Measurements from ENCODE around the gene SMIM35.

The SMIM35 gene

DNA sequence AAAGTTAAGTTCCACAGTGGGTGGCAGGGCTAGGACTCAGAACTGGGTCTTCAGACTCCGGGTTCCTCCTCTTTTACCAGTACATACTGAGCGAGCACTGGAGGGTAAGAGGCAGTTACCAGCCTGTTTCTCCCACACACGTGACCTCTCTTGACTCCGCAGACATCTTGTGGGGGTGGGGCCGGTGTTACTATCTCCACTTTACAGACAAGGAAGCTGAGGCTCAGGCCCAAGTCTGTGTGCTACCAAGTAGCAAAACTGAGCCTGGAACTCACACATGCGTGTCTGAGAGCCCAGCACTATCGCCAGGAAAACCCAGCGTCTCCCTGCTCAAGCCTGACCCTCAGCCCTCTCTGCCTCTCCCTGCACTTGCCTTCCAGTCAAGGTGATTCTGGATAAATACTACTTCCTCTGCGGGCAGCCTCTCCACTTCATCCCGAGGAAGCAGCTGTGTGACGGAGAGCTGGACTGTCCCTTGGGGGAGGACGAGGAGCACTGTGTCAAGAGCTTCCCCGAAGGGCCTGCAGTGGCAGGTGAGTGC, 16.0 kb upstream of the SMIM35 start:
- CTCF ChIA-PET = no interaction called here
- no peak for TF ChIP-seq RBAK (tag by site-specific recombination; IDR thresholded peaks at IDR 0.05)
- no peak for TF ChIP-seq ZBTB17 (tag by site-specific recombination; IDR thresholded peaks at IDR 0.05)
- TF ChIP-seq ZBTB7A (tag by site-specific recombination; IDR thresholded peaks at IDR 0.05; ENCODE audit: low read depth) = no peak
- no peak for TF ChIP-seq ZNF549 (tag by site-specific recombination; IDR thresholded peaks at IDR 0.05)
- Histone ChIP-seq H3K4me3 (ENCODE audit: low read depth, low read length) (no peak overlapping the region), H3K9me3 (ENCODE audit: control insufficient read depth, insufficient read depth, low read depth, low read length) (no peaks in the 10 kb centered on the region), H3K27ac (ENCODE audit: extremely low read depth, low read depth, low read length) (no peak overlapping the region), H3K36me3 (ENCODE audit: control insufficient read depth in 2 of 2, insufficient read depth in 1 of 2, low read length in 2 of 2) (no peaks in the 10 kb centered on the region), H3K4me1 (ENCODE audit: control insufficient read depth, insufficient read depth, low read length) (no peaks in the 10 kb centered on the region)
- POLR2A ChIA-PET = no interaction called here

- no peak overlapping the region for H3K27ac ChIP-seq (ENCODE audit: extremely low read depth, low read depth, low read length)
- no peaks in the 10 kb centered on the region for H3K9me3 ChIP-seq (ENCODE audit: control insufficient read depth, insufficient read depth, low read depth, low read length)
- ChIA-PET POLR2A (no interaction called here), CTCF (interaction anchor here (0.6 kb wide), 1 partner anchor 132 kb away, joined by 4 read pairs; no protein-coding TSS in a partner anchor)
- H3K36me3 ChIP-seq (ENCODE audit: control insufficient read depth in 2 of 2, insufficient read depth in 1 of 2, low read length in 2 of 2) = no peaks in the 10 kb centered on the region
- no peaks in the 10 kb centered on the region for H3K4me1 ChIP-seq (ENCODE audit: control insufficient read depth, insufficient read depth, low read length)
- H3K4me3 ChIP-seq (ENCODE audit: low read depth, low read length) = no peak overlapping the region
- no peak for TF ChIP-seq ZNF223 (tag by site-specific recombination; IDR thresholded peaks at IDR 0.05)
- no peak for TF ChIP-seq ZNF549 (tag by site-specific recombination; IDR thresholded peaks at IDR 0.05)
- TF ChIP-seq HOXA7 (CRISPR knock-in tag; IDR thresholded peaks at IDR 0.05; ENCODE audit: borderline replicate concordance) = no peak
- TF ChIP-seq ZNF16 (tag by site-specific recombination; IDR thresholded peaks at IDR 0.05; ENCODE audit: low read depth) = no peak
- no peak for TF ChIP-seq ZFP3 (tag by site-specific recombination; IDR thresholded peaks at IDR 0.05; ENCODE audit: low read depth)
- no peak for TF ChIP-seq ZXDB (tag by site-specific recombination; IDR thresholded peaks at IDR 0.05)
- no peak for TF ChIP-seq ZNF776 (tag by site-specific recombination; IDR thresholded peaks at IDR 0.05; ENCODE audit: borderline replicate concordance)
- TF ChIP-seq, protein P1, sequence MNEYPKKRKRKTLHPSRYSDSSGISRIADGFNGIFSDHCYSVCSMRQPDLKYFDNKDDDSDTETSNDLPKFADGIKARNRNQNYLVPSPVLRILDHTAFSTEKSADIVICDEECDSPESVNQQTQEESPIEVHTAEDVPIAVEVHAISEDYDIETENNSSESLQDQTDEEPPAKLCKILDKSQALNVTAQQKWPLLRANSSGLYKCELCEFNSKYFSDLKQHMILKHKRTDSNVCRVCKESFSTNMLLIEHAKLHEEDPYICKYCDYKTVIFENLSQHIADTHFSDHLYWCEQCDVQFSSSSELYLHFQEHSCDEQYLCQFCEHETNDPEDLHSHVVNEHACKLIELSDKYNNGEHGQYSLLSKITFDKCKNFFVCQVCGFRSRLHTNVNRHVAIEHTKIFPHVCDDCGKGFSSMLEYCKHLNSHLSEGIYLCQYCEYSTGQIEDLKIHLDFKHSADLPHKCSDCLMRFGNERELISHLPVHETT (tag by site-specific recombination; IDR thresholded peaks at IDR 0.05) = no peak
- TF ChIP-seq ZNF626 (tag by site-specific recombination; IDR thresholded peaks at IDR 0.05) = no peak
- no peak for TF ChIP-seq ZNF311 (tag by site-specific recombination; IDR thresholded peaks at IDR 0.05; ENCODE audit: borderline replicate concordance)
These were observed 14.0 kb upstream of the SMIM35 start for GRCh38 chr11:118100691-118101232.

GRCh38 chr11:118099838-118100556, 13.2 kb upstream of the SMIM35 start:
- TF ChIP-seq ZIC2 (tag by site-specific recombination; IDR thresholded peaks at IDR 0.05) = peak; percentile 56
- TF ChIP-seq, protein P2, sequence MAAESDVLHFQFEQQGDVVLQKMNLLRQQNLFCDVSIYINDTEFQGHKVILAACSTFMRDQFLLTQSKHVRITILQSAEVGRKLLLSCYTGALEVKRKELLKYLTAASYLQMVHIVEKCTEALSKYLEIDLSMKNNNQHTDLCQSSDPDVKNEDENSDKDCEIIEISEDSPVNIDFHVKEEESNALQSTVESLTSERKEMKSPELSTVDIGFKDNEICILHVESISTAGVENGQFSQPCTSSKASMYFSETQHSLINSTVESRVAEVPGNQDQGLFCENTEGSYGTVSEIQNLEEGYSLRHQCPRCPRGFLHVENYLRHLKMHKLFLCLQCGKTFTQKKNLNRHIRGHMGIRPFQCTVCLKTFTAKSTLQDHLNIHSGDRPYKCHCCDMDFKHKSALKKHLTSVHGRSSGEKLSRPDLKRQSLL (tag by site-specific recombination; IDR thresholded peaks at IDR 0.05) = 0 out of 2 replicates have a peak, but pooled peaks have one; percentile 29
- TF ChIP-seq PATZ1 (tag by site-specific recombination; IDR thresholded peaks at IDR 0.05) = no peak
- no peaks in the 10 kb centered on the region for H3K9me3 ChIP-seq (ENCODE audit: control insufficient read depth, insufficient read depth, low read depth, low read length)
- H3K36me3 ChIP-seq (ENCODE audit: control insufficient read depth in 2 of 2, insufficient read depth in 1 of 2, low read length in 2 of 2) = no peaks in the 10 kb centered on the region
- CTCF ChIA-PET = interaction anchor here (0.6 kb wide), 2 partner anchors 14 to 131 kb away, joined by 3 to 4 read pairs; no protein-coding TSS in a partner anchor
- H3K4me1 ChIP-seq (ENCODE audit: control insufficient read depth, insufficient read depth, low read length) = no peaks in the 10 kb centered on the region
- POLR2A ChIA-PET = no interaction called here
- H3K27ac ChIP-seq (ENCODE audit: extremely low read depth, low read depth, low read length) = no peak overlapping the region
- no peak overlapping the region for H3K4me3 ChIP-seq (ENCODE audit: low read depth, low read length)
